ENCODE results near the gene ARL3.
"Not testable (repeated sequence)": the region's sequence is repeated elsewhere in the genome, so short reads cannot be mapped to it uniquely, and the experiment has no call there.

ARL3 gene

GRCh38 chr10:102670065-102670670 lies 44.0 kb downstream of the ARL3 start:
- no peak for DNase-seq

- no peak for DNase-seq
Measured at GRCh38 chr10:102669206-102670064, 44.8 kb downstream of the ARL3 start.

GRCh38 chr10:102668326-102669107 lies 45.7 kb downstream of the ARL3 start:
- no peak for DNase-seq

GRCh38 chr10:102667411-102667810 lies 46.8 kb downstream of the ARL3 start:
- DNase-seq: not testable (repeated sequence)

GRCh38 chr10:102665904-102666509 lies 48.2 kb downstream of the ARL3 start:
- DNase-seq: no peak

- no peak for DNase-seq
Measured at GRCh38 chr10:102661658-102662028, 52.6 kb downstream of the ARL3 start.

- no peak for DNase-seq
Measured at GRCh38 chr10:102660888-102661657, 53.1 kb downstream of the ARL3 start.

GRCh38 chr10:102658802-102659201 lies 55.4 kb downstream of the ARL3 start:
- DNase-seq: no peak

GRCh38 chr10:102657984-102658724 lies 56.0 kb downstream of the ARL3 start:
- DNase-seq: no peak

GRCh38 chr10:102657451-102657850 lies 56.7 kb downstream of the ARL3 start:
- no peak for DNase-seq

- DNase-seq: no peak
Measured at GRCh38 chr10:102656791-102657371, 57.3 kb downstream of the ARL3 start.

- DNase-seq: no peak
Measured at GRCh38 chr10:102656026-102656425, 58.2 kb downstream of the ARL3 start.

GRCh38 chr10:102654969-102655368 lies 59.2 kb downstream of the ARL3 start:
- DNase-seq: no peak

GRCh38 chr10:102654566-102654965 lies 59.6 kb downstream of the ARL3 start:
- no peak for DNase-seq

- no peak for DNase-seq
Measured at GRCh38 chr10:102653060-102653459, 61.1 kb downstream of the ARL3 start.

GRCh38 chr10:102652170-102652916 lies 61.9 kb downstream of the ARL3 start:
- DNase-seq: no peak

- DNase-seq: no peak
Measured at GRCh38 chr10:102651455-102652169, 62.6 kb downstream of the ARL3 start.

GRCh38 chr10:102650655-102651454 lies 63.3 kb downstream of the ARL3 start:
- no peak for DNase-seq
